ENCODE measurements around the gene GRPR. TPM values are rescaled to one million over a fixed set of nuclear protein-coding genes. Genes with fewer than 3 reads are reported as not detected.

Gene GRPR
- total RNA-seq, 3 donors from 2014 or later, result 0.19 to 3.5 TPM; not detected in 1

DNA sequence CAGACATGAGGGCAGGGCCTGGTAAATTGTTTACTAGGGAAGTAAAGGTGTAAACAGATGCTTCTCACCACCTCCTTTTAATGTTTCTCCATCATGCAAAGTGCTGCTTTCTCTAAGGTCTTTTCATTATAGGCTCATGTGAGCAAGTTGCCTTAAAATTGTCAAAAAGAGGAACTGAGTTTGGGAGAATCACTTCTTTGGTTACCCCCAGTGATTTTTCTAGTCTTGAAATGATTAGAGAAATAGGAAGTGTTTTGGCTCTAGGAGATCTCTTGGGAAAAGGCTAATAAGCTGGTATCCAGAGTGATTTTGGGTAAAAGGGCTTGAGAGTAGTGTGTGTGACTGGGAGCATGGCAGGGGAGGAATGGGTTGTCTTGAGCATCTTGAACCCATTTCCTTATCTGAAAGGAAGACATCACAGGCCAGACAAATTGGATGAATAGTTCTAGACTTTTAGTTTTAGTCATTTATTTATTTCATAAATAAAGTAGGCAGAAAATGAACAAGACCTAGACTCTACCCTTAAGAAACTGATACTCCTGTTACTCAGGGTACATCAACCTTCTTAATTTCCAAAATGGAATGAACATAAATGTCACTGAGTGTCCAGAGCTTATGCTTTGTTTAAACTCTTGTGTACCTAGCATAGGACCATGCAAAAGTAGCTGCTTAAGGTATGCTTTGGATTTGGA lies 14.2 kb downstream of the GRPR start:
- no peak overlapping the region for H3K4me3 ChIP-seq
- intact Hi-C loops (cut with DNase I, micrococcal nuclease), result no loop called here
- DNase-seq, result no peak
- ATAC-seq, result no peak
- no peaks in the 10 kb centered on the region for H3K4me1 ChIP-seq (ENCODE audit: low read depth)
- H3K9me3 ChIP-seq, result no peaks in the 10 kb centered on the region
- TF ChIP-seq, protein P1, sequence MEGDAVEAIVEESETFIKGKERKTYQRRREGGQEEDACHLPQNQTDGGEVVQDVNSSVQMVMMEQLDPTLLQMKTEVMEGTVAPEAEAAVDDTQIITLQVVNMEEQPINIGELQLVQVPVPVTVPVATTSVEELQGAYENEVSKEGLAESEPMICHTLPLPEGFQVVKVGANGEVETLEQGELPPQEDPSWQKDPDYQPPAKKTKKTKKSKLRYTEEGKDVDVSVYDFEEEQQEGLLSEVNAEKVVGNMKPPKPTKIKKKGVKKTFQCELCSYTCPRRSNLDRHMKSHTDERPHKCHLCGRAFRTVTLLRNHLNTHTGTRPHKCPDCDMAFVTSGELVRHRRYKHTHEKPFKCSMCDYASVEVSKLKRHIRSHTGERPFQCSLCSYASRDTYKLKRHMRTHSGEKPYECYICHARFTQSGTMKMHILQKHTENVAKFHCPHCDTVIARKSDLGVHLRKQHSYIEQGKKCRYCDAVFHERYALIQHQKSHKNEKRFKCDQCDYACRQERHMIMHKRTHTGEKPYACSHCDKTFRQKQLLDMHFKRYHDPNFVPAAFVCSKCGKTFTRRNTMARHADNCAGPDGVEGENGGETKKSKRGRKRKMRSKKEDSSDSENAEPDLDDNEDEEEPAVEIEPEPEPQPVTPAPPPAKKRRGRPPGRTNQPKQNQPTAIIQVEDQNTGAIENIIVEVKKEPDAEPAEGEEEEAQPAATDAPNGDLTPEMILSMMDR (IDR thresholded peaks at IDR 0.05), result no peak
- H3K36me3 ChIP-seq (ENCODE audit: low read depth), result no peaks in the 10 kb centered on the region

DNA sequence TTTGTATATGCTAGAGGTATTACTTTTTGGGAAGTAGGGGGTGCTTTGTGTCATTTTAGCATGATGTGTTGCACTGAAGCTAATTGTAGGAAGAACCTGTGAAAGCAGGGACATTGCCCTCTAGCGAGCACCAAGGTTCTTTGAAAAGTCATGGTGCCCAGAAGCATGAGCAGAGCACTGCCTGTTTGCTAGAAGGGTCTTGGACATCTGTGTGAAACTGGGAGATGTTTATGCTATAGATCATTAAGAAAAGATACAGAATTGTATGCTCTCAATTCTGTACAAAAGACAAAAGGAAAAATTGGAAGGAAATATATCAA lies 14.7 kb downstream of the GRPR start:
- H3K4me3 ChIP-seq, result no peak overlapping the region
- H3K4me1 ChIP-seq (ENCODE audit: low read depth), result no peaks in the 10 kb centered on the region
- TF ChIP-seq, protein P1 (IDR thresholded peaks at IDR 0.05), result no peak
- ATAC-seq, result no peak
- no peaks in the 10 kb centered on the region for H3K9me3 ChIP-seq
- intact Hi-C loops (cut with DNase I, micrococcal nuclease), result no loop called here
- H3K36me3 ChIP-seq (ENCODE audit: low read depth), result no peaks in the 10 kb centered on the region
- DNase-seq, result peak in 1 of 3 donors; percentile 2

DNA sequence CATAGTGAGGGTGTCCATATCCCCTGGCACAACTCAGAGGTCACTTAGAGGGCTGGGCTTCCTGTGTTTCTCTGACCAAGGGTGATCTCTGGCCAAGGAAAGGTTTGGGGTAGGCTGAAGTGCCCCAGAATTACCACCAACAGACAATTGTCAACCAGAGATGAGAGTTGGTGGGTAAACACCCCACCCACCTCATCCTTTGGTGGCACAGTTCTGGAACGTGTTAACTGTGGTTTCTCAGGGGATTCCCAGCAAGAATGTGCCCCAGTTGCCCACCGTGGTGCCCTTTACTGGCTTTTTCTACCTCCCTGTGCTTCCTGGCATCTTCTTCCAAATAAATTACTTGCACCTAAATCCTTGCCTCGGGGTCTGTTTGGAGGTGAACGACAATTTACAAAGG lies 17.1 kb downstream of the GRPR start:
- H3K4me1 ChIP-seq (ENCODE audit: low read depth), result no peaks in the 10 kb centered on the region
- no peak overlapping the region for H3K4me3 ChIP-seq
- no peak for ATAC-seq
- H3K36me3 ChIP-seq (ENCODE audit: low read depth), result no peaks in the 10 kb centered on the region
- TF ChIP-seq, protein P1 (IDR thresholded peaks at IDR 0.05), result no peak
- no peak for DNase-seq
- H3K9me3 ChIP-seq, result no peaks in the 10 kb centered on the region
- intact Hi-C loops (cut with DNase I, micrococcal nuclease), result no loop called here

DNA sequence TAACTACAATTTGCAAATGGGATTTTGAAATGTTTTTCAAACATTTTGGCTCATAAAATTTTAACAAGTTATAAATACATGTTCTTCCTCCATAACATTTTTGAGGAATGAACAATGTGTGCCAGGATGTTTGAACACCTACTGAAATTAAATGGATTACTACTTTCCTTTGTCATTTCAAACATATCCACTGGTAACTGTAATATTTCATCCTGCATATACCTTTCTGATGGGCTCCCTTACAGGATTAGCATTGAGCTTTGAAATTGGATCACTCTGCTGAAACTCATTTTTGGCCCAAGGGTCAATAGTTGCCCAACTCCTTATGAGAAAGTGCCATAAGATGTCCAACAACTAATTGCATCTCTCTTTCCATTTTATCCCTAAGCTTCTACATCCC lies 17.6 kb downstream of the GRPR start:
- Histone ChIP-seq H3K4me1 (ENCODE audit: low read depth) (no peaks in the 10 kb centered on the region), H3K9me3 (no peaks in the 10 kb centered on the region), H3K36me3 (ENCODE audit: low read depth) (no peaks in the 10 kb centered on the region), H3K4me3 (no peak overlapping the region)
- TF ChIP-seq, protein P1 (IDR thresholded peaks at IDR 0.05), result no peak
- no peak for ATAC-seq
- no peak for DNase-seq
- intact Hi-C loops (cut with DNase I, micrococcal nuclease), result no loop called here

DNA sequence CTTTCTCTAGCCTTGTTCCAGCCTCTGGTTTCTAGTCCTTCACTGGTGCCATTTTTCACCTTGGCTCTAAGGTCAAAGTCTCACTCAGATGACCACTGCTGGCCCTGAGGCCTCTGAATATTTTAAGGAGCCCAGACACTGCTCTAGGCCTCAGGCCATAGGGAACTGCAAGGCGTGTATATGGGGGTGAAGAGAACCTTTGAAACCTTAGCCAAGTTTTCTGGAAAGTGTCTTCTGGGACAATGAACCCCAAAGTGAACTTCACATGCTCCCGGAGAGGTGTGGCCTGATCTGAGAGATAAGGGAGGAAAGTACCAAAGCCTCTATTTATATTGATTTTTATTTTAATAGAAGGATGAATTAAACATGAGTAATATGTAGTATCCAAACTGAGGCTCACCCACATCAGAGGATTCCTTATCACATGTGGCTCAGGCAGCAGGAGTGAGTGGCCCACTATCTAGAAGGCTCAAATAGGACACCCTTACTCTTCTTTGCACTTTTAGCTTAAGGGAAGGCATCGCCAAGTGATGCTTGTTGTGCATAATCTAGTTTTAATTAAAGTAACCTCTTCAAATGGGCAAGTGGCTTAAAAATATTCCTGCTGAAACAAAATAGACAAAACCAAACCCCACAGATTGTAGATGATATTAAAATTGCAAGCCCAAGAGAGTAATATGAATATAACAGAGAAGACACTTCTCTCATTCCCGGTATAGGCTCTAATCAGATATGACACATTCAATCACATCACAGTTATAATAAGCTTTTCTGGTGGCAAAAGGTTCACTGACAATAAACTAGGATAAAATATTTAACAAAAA lies 18.3 kb downstream of the GRPR start:
- H3K4me1 ChIP-seq (ENCODE audit: low read depth), result no peaks in the 10 kb centered on the region
- no peak for DNase-seq
- H3K36me3 ChIP-seq (ENCODE audit: low read depth), result no peaks in the 10 kb centered on the region
- no peak overlapping the region for H3K4me3 ChIP-seq
- H3K9me3 ChIP-seq, result no peaks in the 10 kb centered on the region
- intact Hi-C loops (cut with DNase I, micrococcal nuclease), result no loop called here
- ATAC-seq, result no peak
- TF ChIP-seq, protein P1 (IDR thresholded peaks at IDR 0.05), result no peak

Measured in mucosa of descending colon (tissue), 3 donors.